Peyer's patch (tissue), 4 donors: ENCODE measurements around the gene ZNF491.

ENCODE experiments used
- POLR2A ChIP-seq, 2 donors: fragments of 450-650 bp; IDR thresholded peaks; one replicate each; pipeline ENCODE4 v1.5.1; 2017; ENCODE audit warnings: antibody characterized with exemption in 2 of 2, mild to moderate bottlenecking in 2 of 2, moderate library complexity in 2 of 2
- TF ChIP-seq, protein P1 (sequence below), 6 experiments: fragments of 450-650 bp in 4 of 6; fragments of 200-600 bp in 2 of 6; sonication (generic) in 1 of 6; IDR thresholded peaks; one replicate each; pipeline ENCODE4 v1.5.1; 2017 to 2019; ENCODE audit warnings: antibody characterized with exemption in 6 of 6, mild to moderate bottlenecking in 3 of 6, moderate library complexity in 1 of 6

DNA sequence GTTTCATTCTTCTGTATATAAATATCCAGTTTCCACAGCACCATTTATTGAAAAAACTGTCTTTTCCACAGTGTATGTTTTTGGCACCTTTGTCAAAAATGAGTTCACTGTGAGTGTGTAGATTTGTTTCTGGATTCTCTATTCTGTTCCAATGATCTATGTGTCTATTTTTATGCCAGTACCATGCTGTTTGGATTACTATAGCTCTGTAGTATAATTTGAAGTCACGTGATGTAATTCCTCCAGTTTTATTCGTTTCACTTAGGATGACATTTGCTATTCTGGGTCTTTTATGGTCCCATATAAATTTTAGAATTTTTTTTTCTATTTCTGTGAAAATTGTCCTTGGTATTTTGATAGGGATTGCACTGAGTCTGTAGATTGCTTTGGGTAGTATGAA, 48.6 kb upstream of the ZNF491 start:
- TF ChIP-seq, protein P1, sequence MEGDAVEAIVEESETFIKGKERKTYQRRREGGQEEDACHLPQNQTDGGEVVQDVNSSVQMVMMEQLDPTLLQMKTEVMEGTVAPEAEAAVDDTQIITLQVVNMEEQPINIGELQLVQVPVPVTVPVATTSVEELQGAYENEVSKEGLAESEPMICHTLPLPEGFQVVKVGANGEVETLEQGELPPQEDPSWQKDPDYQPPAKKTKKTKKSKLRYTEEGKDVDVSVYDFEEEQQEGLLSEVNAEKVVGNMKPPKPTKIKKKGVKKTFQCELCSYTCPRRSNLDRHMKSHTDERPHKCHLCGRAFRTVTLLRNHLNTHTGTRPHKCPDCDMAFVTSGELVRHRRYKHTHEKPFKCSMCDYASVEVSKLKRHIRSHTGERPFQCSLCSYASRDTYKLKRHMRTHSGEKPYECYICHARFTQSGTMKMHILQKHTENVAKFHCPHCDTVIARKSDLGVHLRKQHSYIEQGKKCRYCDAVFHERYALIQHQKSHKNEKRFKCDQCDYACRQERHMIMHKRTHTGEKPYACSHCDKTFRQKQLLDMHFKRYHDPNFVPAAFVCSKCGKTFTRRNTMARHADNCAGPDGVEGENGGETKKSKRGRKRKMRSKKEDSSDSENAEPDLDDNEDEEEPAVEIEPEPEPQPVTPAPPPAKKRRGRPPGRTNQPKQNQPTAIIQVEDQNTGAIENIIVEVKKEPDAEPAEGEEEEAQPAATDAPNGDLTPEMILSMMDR (IDR thresholded peaks at IDR 0.05) = no peak
- no peak for TF ChIP-seq POLR2A (IDR thresholded peaks at IDR 0.05)
